ENCODE results near the gene WLS. TPM values are rescaled to one million over a fixed set of nuclear protein-coding genes. Genes with fewer than 3 reads are reported as not detected.
"Not testable (repeated sequence)": the region's sequence is repeated elsewhere in the genome, so short reads cannot be mapped to it uniquely, and the experiment has no call there.

WLS gene
- total RNA-seq = 43.4 and 50.8 TPM in 2 replicates

DNA sequence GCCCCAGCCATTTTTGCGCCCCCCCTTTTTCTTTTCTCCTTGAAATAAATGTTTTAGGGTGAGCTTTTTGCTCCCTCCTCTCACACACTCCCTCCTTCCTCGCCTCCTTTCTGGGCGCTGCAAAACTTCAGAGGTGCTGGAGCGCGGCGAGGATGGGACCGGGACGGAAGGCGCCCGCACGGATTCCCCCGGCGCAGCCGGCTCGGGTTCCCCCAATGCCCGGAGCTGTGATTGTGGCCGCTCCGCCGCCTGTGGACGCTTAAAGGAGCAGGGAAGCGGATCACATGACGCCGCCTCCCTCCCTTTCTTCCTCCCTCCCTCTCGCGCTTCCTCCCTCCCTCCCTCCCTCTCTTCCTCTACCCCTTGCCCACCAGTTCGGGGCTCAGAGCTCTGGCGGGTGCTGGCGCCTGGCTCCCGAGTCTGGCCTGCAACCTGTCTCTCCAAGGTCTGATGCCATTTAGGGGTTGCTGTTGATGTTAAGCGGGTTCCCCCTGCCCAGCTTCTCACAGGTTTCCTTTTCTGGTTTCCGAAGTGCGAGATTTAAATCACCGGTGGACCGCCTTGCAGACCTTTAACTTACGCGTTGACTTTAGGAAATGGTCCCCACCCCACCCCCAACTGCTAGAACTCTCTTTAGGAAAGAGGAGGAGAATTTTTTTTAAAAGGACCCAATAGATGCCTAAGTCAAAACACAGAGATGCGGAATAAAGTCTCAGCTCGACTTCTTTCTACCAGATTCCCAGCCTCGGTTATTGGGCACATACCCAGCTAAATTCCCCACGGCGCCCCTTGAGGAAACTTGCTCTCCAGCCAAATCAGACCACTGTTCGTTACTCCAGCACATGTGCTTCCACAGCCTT is at the start of gene WLS:
Gene WLS, minus strand, starts transcription at position 235 of the 860 bp plus-strand sequence. Its CDS starts 224 bp downstream, at position 11.
- peak; percentile 78 for DNase-seq

DNA sequence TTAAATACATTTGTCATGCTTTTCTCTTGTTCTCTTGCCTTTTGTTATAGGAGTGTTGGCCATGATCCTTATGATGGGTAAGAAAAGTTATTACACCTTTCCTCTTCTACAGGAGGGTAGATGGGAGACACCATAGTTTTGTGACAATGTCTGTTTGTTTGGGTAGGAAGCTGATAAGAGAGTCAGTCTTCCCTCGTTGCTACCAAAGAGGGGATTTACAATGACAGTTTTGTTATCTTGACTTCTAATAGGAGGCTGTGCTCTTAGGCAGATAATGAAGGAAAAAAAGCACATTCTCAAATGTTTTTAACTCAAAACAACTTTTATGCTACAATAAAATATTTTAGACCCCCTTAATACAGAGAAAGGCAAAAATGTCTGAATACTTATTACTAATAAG is 48.0 kb upstream of the WLS start:
- DNase-seq = no peak

DNA sequence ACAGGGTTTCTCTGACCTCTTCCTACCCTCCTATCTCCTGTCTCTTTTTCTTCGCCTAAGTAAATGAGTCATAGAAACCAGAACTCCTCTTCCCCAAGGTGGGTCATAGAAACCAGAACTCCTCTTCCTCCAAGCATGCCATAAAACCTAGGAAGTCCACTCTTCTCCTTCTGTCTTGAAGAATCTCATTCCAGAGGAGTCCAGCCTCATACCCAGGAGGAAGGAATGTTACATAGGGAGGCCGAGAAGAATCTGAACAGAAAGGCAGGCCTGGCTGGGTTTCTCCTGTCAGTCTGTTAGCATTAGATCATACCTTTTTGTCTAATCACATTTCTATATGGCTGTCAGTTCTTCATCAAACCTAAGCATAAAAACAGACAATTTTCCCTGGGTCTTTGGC is 47.5 kb upstream of the WLS start:
- no peak for DNase-seq

DNA sequence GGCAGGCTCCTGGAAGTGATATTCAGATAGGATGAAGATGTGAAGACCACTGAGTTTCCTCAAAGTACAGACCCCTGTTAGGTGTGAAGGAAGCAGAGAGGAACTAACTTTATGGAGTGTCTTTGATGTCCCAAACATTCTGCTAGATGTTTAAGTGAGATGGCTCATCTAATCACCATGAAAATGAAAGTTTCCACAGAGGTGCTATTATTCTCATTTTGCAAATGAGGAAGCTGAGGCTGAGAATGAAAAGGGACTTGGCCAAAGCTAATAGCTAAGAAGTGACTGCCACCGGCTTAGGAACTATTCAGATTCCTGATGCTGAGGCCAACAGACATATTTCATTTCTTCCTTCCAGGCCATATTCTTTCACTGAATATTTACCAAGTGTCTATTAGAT is 45.9 kb upstream of the WLS start:
- no peak for DNase-seq

DNA sequence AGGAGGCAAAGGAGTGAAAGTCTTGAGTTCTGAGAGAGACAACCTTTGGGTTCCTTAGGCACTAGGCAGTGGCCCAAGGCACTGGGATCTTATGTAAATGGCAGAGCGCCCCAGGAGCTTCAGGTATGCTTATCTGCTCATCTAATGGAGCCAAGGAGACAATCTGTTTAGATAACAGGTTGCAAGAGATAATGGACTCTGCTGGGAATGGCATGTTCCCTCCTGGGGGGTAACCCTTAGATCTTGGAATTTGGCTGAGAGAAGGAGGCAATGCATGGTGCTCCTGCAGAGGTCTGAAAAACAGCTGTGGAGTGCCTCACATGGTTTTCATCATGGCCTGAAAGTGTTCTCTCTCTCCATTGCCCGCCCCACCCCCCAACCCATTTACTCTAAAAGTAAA is 44.1 kb upstream of the WLS start:
- DNase-seq = no peak

DNA sequence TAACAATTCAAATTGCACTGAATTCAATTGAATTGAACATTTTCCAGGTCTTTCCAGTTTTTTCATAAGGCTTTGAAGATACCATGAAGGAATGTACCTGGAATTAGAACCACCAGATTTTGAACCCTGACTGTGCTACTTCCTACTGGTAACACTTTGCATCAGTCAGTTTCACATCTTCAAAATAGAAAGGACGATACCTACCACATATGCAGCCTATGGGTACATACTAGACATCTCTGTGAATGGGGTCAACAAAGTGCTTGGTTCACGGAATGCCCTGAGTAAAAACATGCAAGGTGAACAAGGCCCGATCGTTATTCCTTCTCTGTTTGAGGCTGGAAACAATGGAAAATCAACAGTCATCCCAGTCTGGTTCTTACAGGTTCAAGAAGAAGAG is 41.2 kb upstream of the WLS start:
- DNase-seq = no peak

DNA sequence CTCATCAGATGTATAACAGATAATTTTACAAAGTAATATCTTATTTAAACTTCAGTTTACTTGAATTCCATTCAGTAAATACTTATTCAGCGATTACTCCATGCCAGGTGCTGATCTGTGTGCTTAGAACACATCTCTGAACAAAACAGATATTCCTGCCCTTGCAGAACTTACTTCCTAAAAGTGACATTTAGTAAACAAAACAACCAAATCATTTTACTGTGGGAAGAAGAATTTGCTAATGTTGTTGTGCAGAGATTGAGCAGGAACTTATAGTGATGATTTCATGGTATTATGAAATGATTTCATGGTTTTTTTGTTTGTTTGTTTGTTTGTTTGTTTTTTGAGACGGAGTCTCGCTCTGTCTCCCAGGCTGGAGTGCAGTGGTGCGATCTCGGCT is 39.3 kb upstream of the WLS start:
- no peak for DNase-seq

DNA sequence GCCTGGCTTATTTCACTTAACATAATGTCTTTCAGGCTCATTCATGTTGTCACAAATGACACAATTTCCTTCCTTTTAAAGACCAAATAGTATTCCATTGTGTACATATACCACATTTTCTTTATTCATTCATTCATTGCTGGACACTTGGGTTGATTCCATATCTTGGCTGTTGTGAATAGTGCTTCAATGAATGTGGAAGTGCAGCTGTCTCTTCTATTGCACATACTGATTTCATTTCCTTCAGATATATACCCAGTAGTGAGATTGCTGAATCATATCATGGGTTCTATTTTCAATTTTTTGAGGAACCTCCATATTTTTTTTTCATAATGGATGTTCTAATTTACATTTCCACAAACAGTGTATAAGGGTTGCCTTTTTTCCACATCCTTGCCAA is 38.6 kb upstream of the WLS start:
- DNase-seq = peak; percentile 16

DNA sequence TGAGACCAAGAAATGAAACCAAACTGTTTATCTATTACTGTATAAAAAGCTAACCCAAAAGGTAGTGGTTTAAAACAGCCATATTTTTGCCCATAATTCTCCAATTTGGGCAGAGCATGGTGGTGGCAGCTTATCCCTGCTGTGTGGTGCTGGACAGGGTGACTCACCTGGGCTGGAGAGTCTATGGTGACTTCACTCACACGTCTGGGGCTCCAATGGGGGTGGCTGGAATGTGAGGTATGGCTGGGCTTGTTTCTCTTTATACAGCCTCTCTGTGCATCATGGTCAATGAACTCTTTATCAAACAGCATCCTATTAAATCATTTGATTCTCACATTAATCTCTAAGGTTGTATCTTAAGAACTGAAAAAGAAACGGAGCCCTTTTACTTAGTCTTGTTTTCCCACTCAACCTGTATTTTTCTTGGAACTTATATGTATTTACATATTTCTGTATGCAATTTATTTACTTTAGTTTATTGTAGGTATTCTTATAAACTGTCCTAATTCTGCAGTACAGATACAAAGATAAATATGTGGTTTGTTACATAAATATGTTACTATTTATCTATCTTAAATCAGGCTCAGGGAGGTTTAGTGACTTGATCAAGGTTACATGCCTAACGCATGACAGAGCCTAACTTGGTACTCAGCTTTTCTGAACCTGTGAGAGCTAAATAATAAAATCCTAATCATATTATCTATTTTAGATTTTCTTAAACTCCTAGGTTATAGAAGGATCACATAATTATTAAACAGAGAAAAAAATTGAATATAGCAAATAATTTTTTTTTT is 37.5 kb upstream of the WLS start:
- no peak for DNase-seq

DNA sequence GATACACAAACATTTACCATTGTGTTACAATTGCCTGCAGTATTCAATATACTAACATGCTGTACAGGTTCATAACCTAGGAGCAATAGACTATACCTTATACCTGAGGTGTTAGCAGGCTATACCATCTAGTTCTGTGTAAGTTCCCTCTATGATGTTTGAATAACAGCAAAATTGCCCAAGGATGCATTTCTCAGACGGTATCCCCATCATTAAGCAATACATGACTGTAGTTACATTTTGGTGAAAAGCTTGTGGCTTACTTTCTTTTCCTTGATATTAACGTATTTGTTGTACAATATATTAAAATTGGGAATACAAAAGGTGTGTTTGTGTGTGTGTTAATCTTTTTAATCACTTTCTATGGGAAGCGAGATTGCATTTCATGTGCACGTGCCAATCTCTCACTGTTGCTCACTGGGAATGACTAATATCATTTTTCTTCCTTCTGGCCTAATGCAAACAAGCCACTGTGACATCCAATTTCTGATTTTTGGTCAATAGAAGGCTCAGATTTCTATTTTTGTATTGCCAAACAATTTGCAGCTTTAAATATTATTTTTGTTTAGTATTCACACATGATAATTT is 36.7 kb upstream of the WLS start:
- no peak for DNase-seq

DNA sequence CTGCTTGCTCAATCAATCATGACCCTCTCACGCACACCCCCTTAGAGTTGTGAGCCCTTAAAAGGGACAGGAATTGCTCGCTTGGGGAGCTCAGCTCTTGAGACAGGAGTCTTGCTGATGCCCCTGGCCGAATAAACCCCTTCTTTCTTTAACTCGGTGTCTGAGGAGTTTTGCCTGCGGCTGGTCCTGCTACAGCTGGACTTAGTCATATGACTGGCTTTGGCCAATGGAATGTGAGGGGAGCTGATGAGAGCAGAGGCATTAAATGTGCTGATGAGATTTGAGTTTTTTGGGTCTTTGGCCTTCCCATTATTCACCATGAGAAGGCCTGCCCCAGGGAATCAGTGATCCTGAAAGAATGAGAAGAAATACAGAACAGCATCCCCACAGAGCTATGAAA is 24.5 kb upstream of the WLS start:
- DNase-seq = not testable (repeated sequence)

DNA sequence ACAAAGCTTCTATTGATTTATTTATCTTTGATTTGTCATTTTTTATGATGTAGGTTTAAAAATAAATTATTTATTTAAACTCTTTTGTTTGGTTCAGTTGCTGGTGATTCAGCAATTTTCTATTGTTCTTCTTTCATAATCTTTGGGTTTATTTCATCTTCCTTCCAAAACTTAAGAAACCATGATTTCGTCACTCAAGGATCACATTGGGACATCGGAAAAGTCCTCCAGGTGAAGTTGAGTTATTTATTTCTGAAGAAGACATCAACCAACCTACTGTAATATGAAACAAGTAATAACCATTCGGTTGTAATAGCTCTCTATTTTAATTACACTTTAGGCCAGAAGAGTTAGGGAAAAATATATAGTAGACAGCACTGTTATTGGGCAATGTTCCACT is 23.0 kb upstream of the WLS start:
- no peak for DNase-seq

DNA sequence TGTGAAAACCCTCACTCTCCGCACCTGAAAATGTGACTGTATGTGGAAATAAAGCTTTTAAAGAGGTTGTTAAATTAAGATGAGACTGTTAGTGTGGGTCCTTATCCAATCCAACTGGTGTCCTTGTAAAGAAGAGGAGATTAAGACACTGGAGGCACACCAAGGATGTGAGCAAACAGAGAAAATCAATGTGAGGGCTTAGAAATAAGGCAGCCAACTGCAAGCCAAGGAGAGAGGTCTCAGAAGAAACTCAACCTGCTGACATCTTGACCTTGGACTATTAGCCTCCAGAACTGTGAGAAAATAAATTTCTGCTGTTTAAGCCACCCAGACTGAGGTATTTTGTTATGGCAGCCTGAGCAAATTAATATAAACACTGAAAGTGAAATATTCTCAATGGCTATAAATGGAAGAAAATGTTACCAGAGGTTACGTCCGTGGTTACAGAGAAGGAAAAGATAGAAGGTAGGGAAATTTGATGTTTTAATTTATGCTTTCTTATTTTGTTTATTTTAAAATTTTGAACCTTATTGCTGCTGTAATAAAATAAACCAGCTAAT is 22.4 kb upstream of the WLS start:
- no peak for DNase-seq

DNA sequence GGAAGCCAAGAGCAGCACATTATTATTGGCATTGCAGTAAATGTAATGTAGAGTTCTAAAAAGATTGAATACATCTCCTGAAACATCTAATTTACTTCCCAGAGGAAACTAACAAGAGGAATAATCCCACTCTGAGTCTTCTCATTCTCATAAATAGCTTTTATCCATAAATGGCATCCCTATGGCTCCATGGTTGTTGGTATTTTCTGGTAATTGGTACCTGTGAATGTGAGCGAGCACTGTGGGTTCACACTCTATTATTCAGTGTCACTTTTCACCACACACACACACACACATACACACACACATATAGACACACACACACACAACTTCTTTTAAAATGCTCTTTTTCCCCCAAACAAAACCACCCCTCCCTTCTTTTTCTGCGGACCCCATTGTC is 4.7 kb upstream of the WLS start:
- no peak for DNase-seq

DNA sequence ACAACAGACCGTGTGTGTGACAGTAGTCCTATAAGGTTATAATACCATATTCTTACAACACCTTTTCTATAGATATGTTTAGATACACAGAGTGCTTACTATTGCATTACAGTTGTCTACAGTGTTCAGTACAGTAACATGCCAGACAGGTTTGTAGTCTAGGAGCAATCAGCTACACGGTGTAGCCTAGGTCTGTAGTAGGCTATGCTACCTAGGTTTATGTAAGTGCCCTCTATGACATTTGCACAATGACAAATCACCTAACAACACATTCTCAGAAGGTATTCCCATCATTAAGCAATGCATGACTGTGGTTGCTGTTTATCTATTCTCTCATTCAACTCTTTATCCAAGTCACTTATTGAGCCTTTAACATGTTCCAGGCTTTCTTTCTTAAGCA is 1.8 kb upstream of the WLS start:
- no peak for DNase-seq

DNA sequence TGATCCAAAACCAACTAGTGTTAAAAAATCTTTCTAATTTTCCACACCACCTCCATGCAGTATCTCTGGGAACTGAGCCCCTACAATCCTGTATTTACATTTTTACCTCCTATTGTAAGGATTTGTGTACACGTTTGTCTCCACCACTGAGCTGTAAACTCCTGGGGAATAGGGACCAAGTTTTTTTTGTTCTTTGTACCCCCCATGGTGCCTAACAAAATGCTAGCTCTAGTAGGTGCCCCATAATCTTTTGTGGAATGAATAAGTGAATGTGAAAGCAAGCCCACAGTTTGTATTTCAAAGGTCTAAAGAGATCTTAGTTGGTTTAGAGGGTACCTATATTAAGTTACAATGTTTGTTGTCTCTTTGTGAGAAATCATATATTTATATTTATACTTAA is 879 bp upstream of the WLS start:
- DNase-seq = no peak

DNA sequence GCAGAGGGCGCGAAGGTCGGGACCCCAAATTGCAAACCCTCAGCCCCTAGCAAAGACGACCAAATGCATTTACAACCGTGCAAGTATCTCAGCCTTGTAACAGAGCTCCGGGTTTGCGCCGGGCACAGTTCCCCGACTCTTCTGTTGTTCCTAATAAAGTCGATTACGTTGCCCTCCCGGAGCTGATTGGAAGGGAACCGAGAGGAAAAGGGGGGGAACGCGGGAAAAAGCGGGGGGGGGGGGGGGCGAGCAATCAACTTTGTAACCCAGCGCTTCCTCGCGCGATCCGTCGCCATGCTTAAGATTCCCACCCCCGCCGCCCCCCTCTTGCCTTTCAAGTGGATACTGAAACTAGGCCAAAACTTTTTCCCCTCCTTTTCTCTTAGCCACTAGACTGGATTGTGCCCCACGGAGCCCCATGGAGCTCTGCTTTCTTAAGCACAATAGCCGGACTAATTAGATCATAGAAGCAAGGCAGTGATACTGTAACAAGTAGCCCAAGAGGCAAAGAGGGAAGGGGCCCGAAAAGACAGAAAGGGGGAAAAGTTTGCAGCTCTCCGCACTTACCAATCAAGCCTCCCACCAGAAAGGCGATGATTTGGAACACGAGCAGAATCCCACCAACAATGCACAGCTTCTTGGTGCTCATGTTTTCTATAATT is 565 bp downstream of the WLS start:
- peak; percentile 88 for DNase-seq

DNA sequence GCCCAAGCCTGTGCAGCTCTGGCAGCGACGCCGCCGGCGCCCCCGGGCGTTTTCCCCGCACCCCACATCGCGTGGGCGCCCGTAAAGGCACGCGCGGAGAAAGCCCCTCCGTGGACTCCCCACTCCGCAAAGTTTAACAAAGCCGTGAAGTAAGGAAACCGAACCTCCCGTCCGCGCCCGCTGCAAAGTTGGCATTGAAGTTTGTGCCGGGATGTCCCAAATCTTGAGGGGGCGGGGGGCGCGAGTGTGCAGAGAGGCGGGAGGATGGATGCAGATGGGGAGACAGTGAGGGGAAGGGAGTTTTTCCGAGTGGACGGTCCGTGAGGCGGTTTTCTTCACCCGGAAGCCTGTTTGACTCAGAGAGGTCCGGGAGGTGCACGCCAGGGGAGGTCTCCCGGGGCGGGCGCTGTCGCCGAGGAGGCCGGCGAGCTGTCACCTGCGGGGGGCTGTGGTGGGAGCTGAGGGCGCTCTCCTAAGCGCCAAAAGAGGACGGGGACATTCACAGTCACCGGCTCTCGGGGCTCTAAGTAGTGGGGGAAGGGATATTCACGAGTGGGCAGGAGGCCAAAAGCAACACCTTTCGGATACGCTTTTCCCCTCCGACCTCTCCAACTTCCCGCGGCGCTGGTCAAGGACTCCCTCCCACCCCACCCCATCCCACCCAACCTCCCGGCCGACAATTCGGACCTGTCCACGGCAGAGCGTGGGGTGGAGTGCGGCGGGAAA is 1.3 kb downstream of the WLS start:
- DNase-seq = peak; percentile 48

DNA sequence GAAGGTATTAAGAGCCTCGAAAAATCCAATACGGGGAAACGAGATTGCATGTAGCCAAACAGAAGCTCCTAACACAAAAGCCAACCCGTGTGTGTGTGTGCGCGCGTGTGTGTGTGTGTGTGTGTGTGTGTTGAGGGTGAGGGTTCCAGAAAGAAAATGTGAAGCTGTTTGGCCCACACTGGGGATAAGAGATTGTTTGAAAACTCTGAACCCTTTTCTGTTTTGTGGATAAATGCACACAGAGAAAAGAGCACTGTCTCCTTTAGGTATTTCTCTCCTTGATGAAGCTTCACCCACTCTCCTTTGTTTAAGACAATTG is 1.9 kb downstream of the WLS start:
- peak; percentile 59 for DNase-seq

DNA sequence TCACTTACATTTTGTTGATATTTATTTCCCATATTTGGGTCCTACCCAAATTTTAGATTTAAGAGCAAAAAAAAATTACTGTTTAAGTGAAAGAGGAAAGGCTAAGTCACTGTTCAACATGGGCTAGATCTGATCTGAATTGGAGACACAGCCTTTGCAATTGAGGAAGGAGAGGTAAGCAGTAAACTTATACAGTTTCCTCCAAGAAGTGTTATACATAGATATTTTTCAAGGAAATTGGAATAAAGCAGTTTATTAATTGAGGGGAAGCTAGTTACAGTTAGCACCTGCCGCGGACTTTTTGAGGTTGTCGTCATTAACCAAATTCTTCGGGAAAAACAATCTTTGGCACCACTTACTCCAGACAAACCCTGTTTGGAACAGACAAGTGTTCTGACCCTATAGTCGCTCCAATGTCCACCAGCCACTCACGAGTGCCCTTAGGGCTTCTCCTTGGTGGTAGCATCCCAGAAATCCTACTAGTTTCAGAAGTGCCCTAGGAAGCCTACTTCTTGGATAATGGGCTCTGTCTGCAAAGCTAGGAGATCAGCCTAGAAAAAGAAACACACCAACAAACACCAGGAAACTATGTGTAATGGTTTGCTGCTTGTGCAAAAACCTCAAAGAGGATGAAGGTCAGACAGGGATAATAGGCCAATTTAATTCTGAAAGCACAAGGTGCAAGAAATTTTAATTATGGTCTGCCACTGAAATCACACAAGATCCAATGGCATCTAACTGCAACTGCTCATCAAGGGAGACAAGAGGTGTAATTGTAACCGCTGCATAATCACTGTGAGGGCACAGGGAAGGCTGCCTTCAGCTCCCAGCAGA is 2.5 kb downstream of the WLS start:
- peak; percentile 48 for DNase-seq

DNA sequence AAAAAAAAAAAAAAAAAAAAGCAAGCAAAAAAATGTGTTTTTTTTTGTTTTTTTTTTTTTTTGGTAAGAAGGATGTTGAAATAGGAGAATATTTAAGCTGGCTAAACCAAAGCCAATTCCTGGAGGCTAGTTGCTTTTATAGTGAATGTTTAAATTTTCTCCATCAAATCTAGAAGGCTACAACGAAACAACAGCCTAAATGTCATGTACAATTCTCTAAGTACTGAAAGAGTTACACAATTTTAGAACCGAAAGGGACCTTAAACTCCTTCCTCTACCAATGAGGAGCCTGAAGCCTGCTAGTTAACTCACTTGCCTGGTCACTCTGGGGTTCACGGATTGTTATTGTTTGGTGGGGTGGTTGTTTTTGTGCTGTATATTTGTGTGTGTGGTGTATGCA is 3.5 kb downstream of the WLS start:
- DNase-seq = peak; percentile 22

Data from dermis blood vessel endothelial cell (primary cell).